CD4-positive, alpha-beta memory T cell (primary cell): Measurements from ENCODE around the gene TUBA4A. TPM values are rescaled to one million over a fixed set of nuclear protein-coding genes. Genes with fewer than 3 reads are reported as not detected.
A peak's percentile ranks its signal among the peaks of the same experiment; 100 is the strongest.

Source experiments
- CTCF ChIA-PET: fragments of 350-600 bp; sonication (Branson Sonifier 250); formaldehyde crosslinking; loops from one replicate; lab custom pipeline; 2021; ENCODE audit warnings: inconsistent platforms; ENCODE audit not compliant: partially characterized antibody; lab: Charles Lee
- POLR2A ChIA-PET: fragments of 350-600 bp; sonication (Branson Sonifier 250); formaldehyde crosslinking; loops from one replicate; lab custom pipeline; 2021; ENCODE audit not compliant: partially characterized antibody; lab: Charles Lee
- DNase-seq, 5 donors: peaks; one replicate each; pipeline versions ENCODE4 v3.0.0 to v3.0.0-alpha.2; 2020 to 2022; ENCODE audit warnings: mixed read lengths in 1 of 5
- H3K27ac ChIP-seq: one replicate; pipeline ENCODE4 v1.7.0; 2013; ENCODE audit warnings: low read depth, low read length
- H3K27me3 ChIP-seq: 2 replicates; pipeline ENCODE4 v1.7.0; 2013; ENCODE audit warnings: mild to moderate bottlenecking, low read length, moderate library complexity; ENCODE audit not compliant: insufficient read depth
- H3K36me3 ChIP-seq: 2 replicates; pipeline ENCODE4 v1.7.0; 2013; ENCODE audit warnings: mild to moderate bottlenecking, low read length, moderate library complexity; ENCODE audit not compliant: insufficient read depth
- H3K4me1 ChIP-seq: 2 replicates; pipeline ENCODE4 v1.7.0; 2013; ENCODE audit warnings: mild to moderate bottlenecking, low read length, moderate library complexity; ENCODE audit not compliant: insufficient read depth
- H3K4me3 ChIP-seq, 2 donors: one replicate each; pipeline ENCODE4 v1.7.0; 2013; ENCODE audit warnings: low read length in 2 of 2, mild to moderate bottlenecking in 1 of 2
- H3K9me3 ChIP-seq, 2 donors: one replicate each; pipeline ENCODE4 v1.7.0; 2013; ENCODE audit warnings: low read length in 2 of 2, control low read depth in 1 of 2; ENCODE audit not compliant: control insufficient read depth in 1 of 2
- H3K27ac Mint-ChIP-seq, 7 donors: one replicate each; pipeline ENCODE4 v1.8.0; 2020 to 2021; ENCODE audit warnings: mixed read lengths in 7 of 7, mild to moderate bottlenecking in 6 of 7, inconsistent platforms in 3 of 7, moderate library complexity in 3 of 7
- H3K27me3 Mint-ChIP-seq, 2 donors: one replicate each; pipeline ENCODE4 v1.8.0; 2020 to 2021; ENCODE audit warnings: mixed read lengths in 2 of 2
- H3K36me3 Mint-ChIP-seq, 2 donors: one replicate each; pipeline ENCODE4 v1.8.0; 2020 to 2021; ENCODE audit warnings: mixed read lengths in 2 of 2, inconsistent platforms in 1 of 2, mild to moderate bottlenecking in 1 of 2
- H3K4me1 Mint-ChIP-seq, 4 donors: one replicate each; pipeline ENCODE4 v1.8.0; 2020 to 2021; ENCODE audit warnings: mixed read lengths in 4 of 4, mild to moderate bottlenecking in 1 of 4
- H3K4me3 Mint-ChIP-seq, 8 donors: one replicate each; pipeline ENCODE4 v1.8.0; 2020 to 2021; ENCODE audit warnings: mixed read lengths in 8 of 8, mild to moderate bottlenecking in 7 of 8, moderate library complexity in 6 of 8, inconsistent platforms in 3 of 8
- H3K9me3 Mint-ChIP-seq, 8 donors: one replicate each; pipeline ENCODE4 v1.8.0; 2020 to 2021; ENCODE audit warnings: mixed read lengths in 8 of 8, mild to moderate bottlenecking in 5 of 8, inconsistent platforms in 3 of 8, moderate library complexity in 1 of 8
- intact Hi-C: fragments of 100-400 bp; cut with micrococcal nuclease; formaldehyde crosslinking; loops from one replicate; pipeline ENCODE4 v1.15.1; 2023
- polyA plus RNA-seq, 2 donors: library from polyadenylated mRNA; unstranded; fragments of 300-500 nt; fragmentation: Illumina TruSeq; gene quantifications; one replicate each; pipeline ENCODE4 v1.2.3, GENCODE V29; 2021
- total RNA-seq, 2 experiments: library from RNA; stranded (reverse); gene quantifications; one replicate each; pipeline ENCODE4 v1.2.3, GENCODE V29; 2021

TUBA4A gene
- total and polyA plus RNA-seq, 4 experiments from 2014 or later = 157 to 268 (median 251) TPM

- intact Hi-C loops = no loop called here
- H3K4me3 ChIP-seq = peak overlapping the region; percentile 26 to 65
- peaks cover 45 to 56% of the 10 kb centered on the region in 2 donors for H3K36me3 Mint-ChIP-seq
Measured at GRCh38 chr2:219247678-219248642, 5.8 kb downstream of the TUBA4A start.

GRCh38 chr2:219246559-219246958 is 7.2 kb downstream of the TUBA4A start:
- peak overlapping the region; percentile 96 to 99 (median 99) for H3K27ac Mint-ChIP-seq
- POLR2A ChIA-PET = interaction anchor here (0.6 to 12.0 kb wide), 9 partner anchors 7 to 529 kb away, joined by 3 to 684 read pairs (median 28); partner anchors contain the start of genes ABCB6, ANKZF1, ATG9A and CNPPD1
- peak overlapping the region in 1 of 2 donors; percentile 45 for H3K4me3 ChIP-seq
- peak overlapping the region; percentile 10 to 99 (median 88) for H3K4me3 Mint-ChIP-seq
- H3K27ac ChIP-seq = peak overlapping the region; percentile 94
- peaks cover 37 to 42% of the 10 kb centered on the region in 2 donors for H3K36me3 Mint-ChIP-seq
- peaks cover 17% of the 10 kb centered on the region for H3K36me3 ChIP-seq
- no peaks in the 10 kb centered on the region for H3K9me3 ChIP-seq
- no peaks in the 10 kb centered on the region for H3K9me3 Mint-ChIP-seq
- no peak for DNase-seq
- H3K27me3 Mint-ChIP-seq = no peaks in the 10 kb centered on the region
- peaks cover 48 to 90% (median 68%) of the 10 kb centered on the region in 4 donors for H3K4me1 Mint-ChIP-seq
- CTCF ChIA-PET = interaction anchor here (0.9 to 12.8 kb wide), 8 partner anchors 8 to 88 kb away, joined by 3 to 150 read pairs (median 10); partner anchors contain the start of genes ANKZF1 and ATG9A
- intact Hi-C loops = no loop called here
- H3K4me1 ChIP-seq = peaks cover 71% of the 10 kb centered on the region
- no peaks in the 10 kb centered on the region for H3K27me3 ChIP-seq

More at GRCh38 chr2:219247678-219248642, 5.8 kb downstream of the TUBA4A start:
- Mint-ChIP-seq H3K27ac (peak overlapping the region; percentile 93 to 99 (median 98)), H3K9me3 (peaks cover 0 to 1% (median 0%) of the 10 kb centered on the region in 8 donors), H3K4me3 (peak overlapping the region; percentile 83 to 99 (median 88)), H3K27me3 (no peaks in the 10 kb centered on the region), H3K4me1 (peaks cover 56 to 94% (median 72%) of the 10 kb centered on the region in 4 donors)
- no peaks in the 10 kb centered on the region for H3K9me3 ChIP-seq
- CTCF ChIA-PET = interaction anchor here (1.4 to 12.8 kb wide), 8 partner anchors 10 to 77 kb away, joined by 3 to 150 read pairs (median 9); partner anchors contain the start of genes DNAJB2 and SLC23A3
- DNase-seq = peak; percentile 80 to 90 (median 85)
- no peaks in the 10 kb centered on the region for H3K27me3 ChIP-seq
- POLR2A ChIA-PET = interaction anchor here (1.1 to 12.0 kb wide), 15 partner anchors 16 to 842 kb away, joined by 3 to 684 read pairs (median 17); partner anchors contain the start of genes ABCB6, ANKZF1, ATG9A and CNPPD1
- H3K27ac ChIP-seq = peak overlapping the region; percentile 87
- H3K36me3 ChIP-seq = peaks cover 22% of the 10 kb centered on the region
- peaks cover 80% of the 10 kb centered on the region for H3K4me1 ChIP-seq

DNA sequence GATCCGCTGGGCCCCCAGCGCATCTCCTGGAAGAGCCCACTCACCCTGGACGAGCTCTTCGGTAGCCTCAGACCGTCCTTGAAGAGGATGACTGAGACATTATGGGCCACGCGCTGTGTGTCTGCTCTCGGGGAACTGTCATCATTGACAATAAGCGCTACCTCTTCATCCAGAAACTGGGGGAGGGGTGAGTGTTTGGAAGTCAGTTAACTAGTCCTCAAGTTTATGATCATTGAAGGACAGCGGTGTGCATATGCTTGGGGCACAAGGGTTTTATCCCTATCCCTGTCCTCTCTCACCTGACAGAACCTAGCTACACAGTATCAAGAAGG is 7.9 kb downstream of the TUBA4A start:
- Mint-ChIP-seq H3K36me3 (peaks cover 30 to 35% of the 10 kb centered on the region in 2 donors), H3K27me3 (no peaks in the 10 kb centered on the region), H3K4me3 (peak overlapping the region; percentile 85 to 99 (median 94)), H3K27ac (peak overlapping the region; percentile 96 to 99 (median 99)), H3K4me1 (peaks cover 43 to 86% (median 62%) of the 10 kb centered on the region in 4 donors), H3K9me3 (no peaks in the 10 kb centered on the region)
- Histone ChIP-seq H3K36me3 (peaks cover 10% of the 10 kb centered on the region), H3K9me3 (no peaks in the 10 kb centered on the region), H3K4me3 (peak overlapping the region; percentile 45 to 97), H3K27ac (peak overlapping the region; percentile 94), H3K4me1 (peaks cover 64% of the 10 kb centered on the region), H3K27me3 (no peaks in the 10 kb centered on the region)
- intact Hi-C loops = loop anchor here (1.0 kb wide), 3 partner anchors 7 to 68 kb away; partner anchors contain the start of genes ANKZF1, ATG9A, RETREG2 and TUBA4A
- peak in 1 of 5 donors; percentile 43 for DNase-seq
- ChIA-PET CTCF (interaction anchor here (0.9 to 12.8 kb wide), 12 partner anchors 9 to 87 kb away, joined by 3 to 150 read pairs (median 7); partner anchors contain the start of genes ABCB6, ANKZF1 and ATG9A), POLR2A (interaction anchor here (0.6 to 12.0 kb wide), 13 partner anchors 8 to 575 kb away, joined by 3 to 684 read pairs (median 8); partner anchors contain the start of genes ABCB6, ANKZF1, ATG9A and CNPPD1)

GRCh38 chr2:219245148-219245898 is 8.4 kb downstream of the TUBA4A start, which contains the start of the genes GLB1L and STK16:
TSS of gene GLB1L (minus strand) at chr2:219245444. CDS start at chr2:219243573, 1,871 bp downstream.
TSS of gene STK16 (plus strand) at chr2:219245479. CDS start at chr2:219246000, 521 bp downstream.
- peaks cover 24 to 29% of the 10 kb centered on the region in 2 donors for H3K36me3 Mint-ChIP-seq
- intact Hi-C loops = loop anchor here (1.0 kb wide), 3 partner anchors 8 to 67 kb away; partner anchors contain the start of genes ANKZF1, ATG9A, RETREG2 and TUBA4A
- Histone ChIP-seq H3K36me3 (peaks cover 5% of the 10 kb centered on the region), H3K27ac (peak within 1 kb of the TSS; percentile 94), H3K9me3 (no peaks in the 10 kb centered on the region), H3K4me3 (peak within 1 kb of the TSS; percentile 45 to 97), H3K4me1 (peaks cover 59% of the 10 kb centered on the region), H3K27me3 (no peaks in the 10 kb centered on the region)
- peak within 1 kb of the TSS; percentile 85 to 99 (median 94) for H3K4me3 Mint-ChIP-seq
- DNase-seq = peak; percentile 85 to 88 (median 86)
- H3K4me1 Mint-ChIP-seq = peaks cover 39 to 80% (median 56%) of the 10 kb centered on the region in 4 donors
- ChIA-PET POLR2A (interaction anchor here (0.6 to 12.0 kb wide), 18 partner anchors 9 to 574 kb away, joined by 3 to 684 read pairs (median 4); partner anchors contain the start of genes ABCB6, ANKZF1, ATG9A and CNPPD1), CTCF (interaction anchor here (0.6 to 12.8 kb wide), 19 partner anchors 8 to 86 kb away, joined by 3 to 150 read pairs (median 4); partner anchors contain the start of genes ABCB6, ANKZF1, ATG9A and DNAJB2)
- H3K9me3 Mint-ChIP-seq = no peaks in the 10 kb centered on the region
- peak within 1 kb of the TSS; percentile 96 to 99 (median 99) for H3K27ac Mint-ChIP-seq
- H3K27me3 Mint-ChIP-seq = no peaks in the 10 kb centered on the region

DNA sequence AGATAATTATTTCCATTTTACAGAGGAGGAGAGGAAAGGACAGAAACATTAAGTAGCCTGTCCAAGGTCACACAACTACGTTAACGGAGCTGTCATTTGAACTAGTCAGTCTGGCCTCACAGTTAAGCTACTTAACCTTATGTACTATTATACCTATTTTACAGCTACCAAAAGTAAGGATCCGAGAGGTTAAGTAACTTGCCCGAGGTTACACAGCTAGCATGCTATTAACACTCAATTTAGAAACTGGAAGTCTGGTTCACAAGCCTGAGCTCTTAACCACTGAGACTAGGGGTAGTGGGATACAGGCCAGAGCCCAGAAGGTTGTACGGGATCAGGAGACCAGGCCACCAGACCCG is 8.9 kb downstream of the TUBA4A start:
- Histone ChIP-seq H3K4me3 (peak overlapping the region; percentile 45 to 97), H3K4me1 (peaks cover 53% of the 10 kb centered on the region), H3K36me3 (no peaks in the 10 kb centered on the region), H3K27ac (peak overlapping the region; percentile 94), H3K9me3 (no peaks in the 10 kb centered on the region), H3K27me3 (no peaks in the 10 kb centered on the region)
- Mint-ChIP-seq H3K4me3 (peak overlapping the region; percentile 85 to 99 (median 94)), H3K9me3 (no peaks in the 10 kb centered on the region), H3K27ac (peak overlapping the region; percentile 96 to 99 (median 99)), H3K36me3 (peaks cover 19 to 24% of the 10 kb centered on the region in 2 donors), H3K4me1 (peaks cover 33 to 75% (median 51%) of the 10 kb centered on the region in 4 donors), H3K27me3 (no peaks in the 10 kb centered on the region)
- POLR2A ChIA-PET = interaction anchor here (0.6 to 12.0 kb wide), 16 partner anchors 9 to 142 kb away, joined by 3 to 684 read pairs (median 5); partner anchors contain the start of genes ABCB6, ANKZF1, ATG9A and CNPPD1
- CTCF ChIA-PET = interaction anchor here (0.6 to 12.8 kb wide), 19 partner anchors 9 to 86 kb away, joined by 3 to 150 read pairs (median 4); partner anchors contain the start of genes ABCB6, ANKZF1, ATG9A and DNAJB2
- intact Hi-C loops = loop anchor here (1.0 kb wide), 3 partner anchors 9 to 66 kb away; partner anchors contain the start of genes ANKZF1, ATG9A, RETREG2 and TUBA4A
- no peak for DNase-seq
